A549 (cell line): ENCODE data around the gene RGS14. TPM values are rescaled to one million over a fixed set of nuclear protein-coding genes. Genes with fewer than 3 reads are reported as not detected.

ENCODE experiments used
- ATAC-seq, 2 experiments: fragments of 200-7000 bp in 1 of 2; fragments of >200 bp in 1 of 2; cut with Nextera tagmentation in 1 of 2; cut with Tn5 transposase in 1 of 2; 3 replicates each; pipeline versions ENCODE4 v1.8.0 to v1.9.1; 2018 to 2020; ENCODE audit warnings: mild to moderate bottlenecking in 1 of 2, moderate library complexity in 1 of 2
- CTCF ChIA-PET: fragments of 300-600 bp; sonication (Branson Sonifier 250); formaldehyde crosslinking; extraction: SDS; loops from one replicate; lab custom pipeline; 2021; ENCODE audit warnings: antibody characterized with exemption, inconsistent platforms; lab: Yijun Ruan, JAX
- POLR2A ChIA-PET: fragments of 350-600 bp; formaldehyde crosslinking; extraction: SDS; loops from one replicate; lab custom pipeline; 2021; ENCODE audit warnings: antibody characterized with exemption, inconsistent platforms; lab: Yijun Ruan, JAX
- DNase-seq, 2 experiments: peaks; one replicate each; pipeline versions ENCODE4 v3.0.0 to v3.0.0-alpha.2; 2011 to 2016; ENCODE audit warnings: low read depth in 1 of 2, low spot score in 1 of 2
- FAIRE-seq: peaks from 2 replicates; lab custom pipeline; 2011; peaks lifted over from hg19 to GRCh38; lab: Jason Lieb, UNC
- H3K27ac ChIP-seq, 2 experiments: fragments of >200 bp; sonication (Bioruptor Twin); formaldehyde crosslinking; 3 replicates each; pipeline ENCODE4 v1.5.1; 2016 to 2017
- H3K4me1 ChIP-seq: fragments of >200 bp; sonication (Bioruptor Twin); formaldehyde crosslinking; 3 replicates; pipeline ENCODE4 v1.6.1; 2016
- H3K4me2 ChIP-seq: fragments of >200 bp; sonication (Bioruptor Twin); formaldehyde crosslinking; 3 replicates; pipeline ENCODE4 v1.6.1; 2016
- H3K4me3 ChIP-seq: fragments of >200 bp; sonication (Bioruptor Twin); formaldehyde crosslinking; 3 replicates; pipeline ENCODE4 v1.5.1; 2016
- H3K9me3 ChIP-seq: fragments of >200 bp; sonication (Bioruptor Twin); formaldehyde crosslinking; 3 replicates; pipeline ENCODE4 v1.6.1; 2016
- CHD4 ChIP-seq: fragments of 200-600 bp; sonication (generic); IDR thresholded peaks from 2 replicates; pipeline ENCODE4 v1.6.1; 2016; ENCODE audit warnings: antibody characterized with exemption, mild to moderate bottlenecking, borderline replicate concordance
- EHMT2 ChIP-seq: fragments of 200-600 bp; sonication (generic); IDR thresholded peaks from 2 replicates; pipeline ENCODE4 v1.6.1; 2016; ENCODE audit warnings: antibody characterized with exemption, low read depth, mild to moderate bottlenecking, moderate library complexity
- ESRRA ChIP-seq: fragments of 150-350 bp; IDR thresholded peaks from 2 replicates; pipeline ENCODE4 v1.6.1; 2014; ENCODE audit warnings: mild to moderate bottlenecking, low read length, borderline replicate concordance
- GATA3 ChIP-seq: IDR thresholded peaks from 2 replicates; pipeline ENCODE4 v1.6.1; 2012; ENCODE audit warnings: borderline replicate concordance
- HOXB5 ChIP-seq: fragments of 250-450 bp; sonication (Bioruptor Pico); IDR thresholded peaks from 2 replicates; pipeline ENCODE4 v1.5.0; 2020; ENCODE audit warnings: mild to moderate bottlenecking, moderate library complexity
- MAFK ChIP-seq: fragments of 450-650 bp; IDR thresholded peaks from 2 replicates; pipeline ENCODE4 v1.6.1; 2014; ENCODE audit not compliant: partially characterized antibody
- NFE2L2 ChIP-seq: fragments of 150-350 bp; conservative IDR thresholded peaks from 2 replicates; pipeline ENCODE4 v1.6.1; 2014; ENCODE audit warnings: low read length
- PHF8 ChIP-seq: fragments of 200-600 bp; sonication (generic); IDR thresholded peaks from 2 replicates; pipeline ENCODE4 v1.6.1; 2016; ENCODE audit warnings: low read depth, mild to moderate bottlenecking, antibody characterized with exemption, moderate library complexity, borderline replicate concordance
- RAD21 ChIP-seq, 2 experiments: fragments of >200 bp in 1 of 2; sonication (Bioruptor Twin) in 1 of 2; formaldehyde crosslinking in 1 of 2; IDR thresholded peaks in 1 of 2; conservative IDR thresholded peaks in 1 of 2; 2 replicates in 1 of 2; 3 replicates in 1 of 2; pipeline ENCODE4 v1.6.1; 2012 to 2018; ENCODE audit warnings: inconsistent platforms in 1 of 2
- RARB ChIP-seq: fragments of 250-450 bp; sonication (Bioruptor Pico); IDR thresholded peaks from 2 replicates; pipeline ENCODE4 v1.8.0; 2021; ENCODE audit warnings: mild to moderate bottlenecking, moderate library complexity
- RCOR1 ChIP-seq: fragments of 150-350 bp; IDR thresholded peaks from 2 replicates; pipeline ENCODE4 v1.6.1; 2014; ENCODE audit warnings: antibody characterized with exemption, low read length, low read depth
- RFX5 ChIP-seq: fragments of 450-650 bp; IDR thresholded peaks from 2 replicates; pipeline ENCODE4 v1.7.1; 2014; ENCODE audit warnings: antibody characterized with exemption, mild to moderate bottlenecking, moderate library complexity
- RNF2 ChIP-seq: fragments of 200-600 bp; sonication (generic); IDR thresholded peaks from 2 replicates; pipeline ENCODE4 v1.6.1; 2016; ENCODE audit warnings: low read depth, mild to moderate bottlenecking, antibody characterized with exemption, moderate library complexity, borderline replicate concordance
- TFCP2L1 ChIP-seq: fragments of 250-450 bp; sonication (Bioruptor Pico); IDR thresholded peaks from 2 replicates; pipeline ENCODE4 v1.5.0; 2021; ENCODE audit warnings: mild to moderate bottlenecking
- ZC3H11A ChIP-seq: fragments of 450-650 bp; IDR thresholded peaks from 2 replicates; pipeline ENCODE4 v1.6.1; 2014; ENCODE audit warnings: antibody characterized with exemption, mild to moderate bottlenecking
- ZNF302 ChIP-seq: fragments of 250-450 bp; sonication (Bioruptor Pico); IDR thresholded peaks from 2 replicates; pipeline ENCODE4 v1.9.0; 2021; ENCODE audit warnings: inconsistent platforms, mild to moderate bottlenecking, moderate library complexity
- WGBS: methylation state at CpG from one replicate; pipeline ENCODE4 v1.1.6; 2017; ENCODE audit errors: missing lambda C conversion rate; 5-methylcytosine and 5-hydroxymethylcytosine counted together
- polyA plus RNA-seq, 4 experiments: library from polyadenylated mRNA; depleted of rRNA in 3 of 4; stranded (reverse); fragments of >200 nt; fragmentation: RNase III in 1 of 4; extraction: RNeasy Plus Mini Kit Qiagen cat#74134 plus additional on column Dnase treatment in 1 of 4; gene quantifications; 2 replicates in 3 of 4; 3 replicates in 1 of 4; pipeline ENCODE4 v1.2.3, GENCODE V29; 2011 to 2017
- TF ChIP-seq, protein P1 (sequence below): fragments of 200-600 bp; sonication (generic); IDR thresholded peaks from 2 replicates; pipeline ENCODE4 v1.6.1; 2016; ENCODE audit warnings: antibody characterized with exemption, mild to moderate bottlenecking, moderate library complexity
- TF ChIP-seq, protein P2 (sequence below): fragments of 150-350 bp; IDR thresholded peaks from 2 replicates; pipeline ENCODE4 v1.6.1; 2014; ENCODE audit warnings: low read depth, mild to moderate bottlenecking, low read length
- TF ChIP-seq, protein P3 (sequence below): fragments of 450-650 bp; IDR thresholded peaks from 2 replicates; pipeline ENCODE4 v1.6.1; 2014; ENCODE audit warnings: antibody characterized with exemption
- TF ChIP-seq, protein P4 (sequence below): fragments of 250-450 bp; sonication (Bioruptor Pico); IDR thresholded peaks from 2 replicates; pipeline ENCODE4 v1.5.0; 2020; ENCODE audit warnings: low read depth, mild to moderate bottlenecking, moderate library complexity
- TF ChIP-seq, protein P5 (sequence below): IDR thresholded peaks from 2 replicates; pipeline ENCODE4 v1.6.1; 2012

RGS14 gene
- polyA plus RNA-seq, 2 of the 4 experiments (the other 2 are of a cell fraction) = 3.9 to 8.4 TPM

DNA sequence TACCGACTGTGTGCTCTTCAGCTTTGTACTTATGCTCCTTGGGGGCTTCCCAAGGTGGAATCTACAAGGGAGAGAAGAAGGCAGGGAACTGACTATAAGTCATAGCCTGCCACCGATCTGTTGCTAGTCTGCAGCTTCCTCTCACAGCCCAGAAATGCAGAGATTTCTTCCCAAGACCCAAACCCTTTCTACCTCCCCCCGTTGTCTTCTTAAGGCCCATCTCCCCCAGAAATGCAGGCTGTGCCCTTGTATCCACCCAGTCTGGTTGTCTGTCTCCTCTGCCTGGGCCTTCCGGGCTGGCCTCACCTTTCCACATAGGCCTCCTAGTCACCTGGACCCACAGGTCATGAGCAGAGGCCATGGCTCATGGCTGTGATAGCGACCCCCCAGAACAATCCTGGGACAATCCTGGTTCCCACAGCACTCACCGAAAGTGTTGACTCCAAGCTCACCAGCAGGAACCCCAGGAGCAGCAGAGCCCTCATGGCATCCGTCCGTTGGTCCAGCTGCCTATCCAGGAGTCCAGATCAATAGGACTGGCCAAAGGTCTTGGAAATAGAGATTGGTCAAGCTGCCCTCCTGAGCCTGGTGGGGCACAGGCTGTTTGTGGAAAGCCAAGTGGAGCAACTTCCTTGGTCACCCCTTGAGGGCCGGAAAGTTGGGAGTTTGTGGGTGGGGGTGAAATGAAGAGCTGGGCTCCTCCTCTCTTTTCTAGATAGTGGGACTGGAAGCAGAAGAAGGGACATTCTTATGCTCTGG lies 51.5 kb downstream of the RGS14 start, which contains the start of gene F12:
F12 (minus strand) TSS at position 522 of the 759 bp plus-strand sequence; CDS start at position 485, 37 bp downstream.
- no peak for FAIRE-seq
- POLR2A ChIA-PET = interaction anchor here (1.4 kb wide), 1 partner anchor 17 kb away, joined by 13 read pairs; the partner anchor contains the start of gene GRK6
- WGBS = 73% methylated on average over 9 of the region's 9 CpGs
- TF ChIP-seq ZC3H11A (no peak), MAFK (no peak), RCOR1 (no peak), RNF2 (no peak), TFCP2L1 (CRISPR knock-in tag) (no peak), NFE2L2 (no peak), ESRRA (no peak), CHD4 (no peak), RFX5 (no peak), RAD21 (conservative IDR thresholded peaks at IDR 0.05 in 1 of 2, IDR thresholded peaks at IDR 0.05 in 1 of 2) (no peak)
- TF ChIP-seq, protein P1, sequence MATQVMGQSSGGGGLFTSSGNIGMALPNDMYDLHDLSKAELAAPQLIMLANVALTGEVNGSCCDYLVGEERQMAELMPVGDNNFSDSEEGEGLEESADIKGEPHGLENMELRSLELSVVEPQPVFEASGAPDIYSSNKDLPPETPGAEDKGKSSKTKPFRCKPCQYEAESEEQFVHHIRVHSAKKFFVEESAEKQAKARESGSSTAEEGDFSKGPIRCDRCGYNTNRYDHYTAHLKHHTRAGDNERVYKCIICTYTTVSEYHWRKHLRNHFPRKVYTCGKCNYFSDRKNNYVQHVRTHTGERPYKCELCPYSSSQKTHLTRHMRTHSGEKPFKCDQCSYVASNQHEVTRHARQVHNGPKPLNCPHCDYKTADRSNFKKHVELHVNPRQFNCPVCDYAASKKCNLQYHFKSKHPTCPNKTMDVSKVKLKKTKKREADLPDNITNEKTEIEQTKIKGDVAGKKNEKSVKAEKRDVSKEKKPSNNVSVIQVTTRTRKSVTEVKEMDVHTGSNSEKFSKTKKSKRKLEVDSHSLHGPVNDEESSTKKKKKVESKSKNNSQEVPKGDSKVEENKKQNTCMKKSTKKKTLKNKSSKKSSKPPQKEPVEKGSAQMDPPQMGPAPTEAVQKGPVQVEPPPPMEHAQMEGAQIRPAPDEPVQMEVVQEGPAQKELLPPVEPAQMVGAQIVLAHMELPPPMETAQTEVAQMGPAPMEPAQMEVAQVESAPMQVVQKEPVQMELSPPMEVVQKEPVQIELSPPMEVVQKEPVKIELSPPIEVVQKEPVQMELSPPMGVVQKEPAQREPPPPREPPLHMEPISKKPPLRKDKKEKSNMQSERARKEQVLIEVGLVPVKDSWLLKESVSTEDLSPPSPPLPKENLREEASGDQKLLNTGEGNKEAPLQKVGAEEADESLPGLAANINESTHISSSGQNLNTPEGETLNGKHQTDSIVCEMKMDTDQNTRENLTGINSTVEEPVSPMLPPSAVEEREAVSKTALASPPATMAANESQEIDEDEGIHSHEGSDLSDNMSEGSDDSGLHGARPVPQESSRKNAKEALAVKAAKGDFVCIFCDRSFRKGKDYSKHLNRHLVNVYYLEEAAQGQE = no peak
- Histone ChIP-seq H3K9me3 (no peaks in the 10 kb centered on the region), H3K4me2 (no peak within 1 kb of the TSS), H3K4me1 (peaks cover 6% of the 10 kb centered on the region; the same call in 2 of the 3 replicates), H3K27ac (no peak within 1 kb of the TSS), H3K4me3 (no peak within 1 kb of the TSS)
- CTCF ChIA-PET = interaction anchor here (0.7 to 43.1 kb wide), 7 partner anchors 14 to 296 kb away, joined by 3 to 1107 read pairs (median 3); partner anchors contain the start of genes PRR7 and SLC34A1
- no peak for DNase-seq
- no peak for ATAC-seq

DNA sequence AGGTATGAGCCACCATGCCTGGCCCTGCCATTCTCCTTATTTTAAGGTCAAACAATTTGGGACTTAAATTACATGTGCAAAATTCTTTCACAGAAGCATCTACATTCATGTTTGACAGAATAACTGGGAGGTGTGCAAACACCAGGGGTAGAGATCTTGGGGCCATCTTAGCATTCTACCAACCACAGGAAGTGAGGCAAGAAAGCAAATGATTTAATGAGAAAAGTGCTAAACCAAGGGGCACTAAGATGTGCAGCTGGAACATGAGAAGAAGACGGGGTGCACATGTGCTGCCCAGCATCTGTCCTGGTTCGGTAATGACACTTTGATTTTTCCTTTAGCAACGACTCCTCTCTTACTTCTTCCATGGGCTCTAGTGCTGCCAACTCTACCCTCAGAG lies 52.9 kb downstream of the RGS14 start:
- DNase-seq (no peak), FAIRE-seq (no peak), ATAC-seq (no peak)
- CTCF ChIA-PET = interaction anchor here (0.9 to 43.1 kb wide), 5 partner anchors 8 to 38 kb away, joined by 3 to 1107 read pairs (median 4); partner anchors contain the start of genes PRR7 and SLC34A1
- no peak overlapping the region for H3K4me2 ChIP-seq
- no peak overlapping the region for H3K27ac ChIP-seq
- POLR2A ChIA-PET = no interaction called here
- H3K4me3 ChIP-seq = no peak overlapping the region
- no peaks in the 10 kb centered on the region for H3K4me1 ChIP-seq
- WGBS = 70% methylated on average over 3 of the region's 3 CpGs
- no peaks in the 10 kb centered on the region for H3K9me3 ChIP-seq
- no peak for TF ChIP-seq EHMT2
- TF ChIP-seq TFCP2L1 (CRISPR knock-in tag) = no peak
- TF ChIP-seq, protein P1 = no peak
- no peak for TF ChIP-seq ZC3H11A
- TF ChIP-seq RARB (CRISPR knock-in tag) = no peak
- TF ChIP-seq, protein P2, sequence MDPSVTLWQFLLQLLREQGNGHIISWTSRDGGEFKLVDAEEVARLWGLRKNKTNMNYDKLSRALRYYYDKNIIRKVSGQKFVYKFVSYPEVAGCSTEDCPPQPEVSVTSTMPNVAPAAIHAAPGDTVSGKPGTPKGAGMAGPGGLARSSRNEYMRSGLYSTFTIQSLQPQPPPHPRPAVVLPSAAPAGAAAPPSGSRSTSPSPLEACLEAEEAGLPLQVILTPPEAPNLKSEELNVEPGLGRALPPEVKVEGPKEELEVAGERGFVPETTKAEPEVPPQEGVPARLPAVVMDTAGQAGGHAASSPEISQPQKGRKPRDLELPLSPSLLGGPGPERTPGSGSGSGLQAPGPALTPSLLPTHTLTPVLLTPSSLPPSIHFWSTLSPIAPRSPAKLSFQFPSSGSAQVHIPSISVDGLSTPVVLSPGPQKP = no peak
- no peak for TF ChIP-seq PHF8
- TF ChIP-seq, protein P3, sequence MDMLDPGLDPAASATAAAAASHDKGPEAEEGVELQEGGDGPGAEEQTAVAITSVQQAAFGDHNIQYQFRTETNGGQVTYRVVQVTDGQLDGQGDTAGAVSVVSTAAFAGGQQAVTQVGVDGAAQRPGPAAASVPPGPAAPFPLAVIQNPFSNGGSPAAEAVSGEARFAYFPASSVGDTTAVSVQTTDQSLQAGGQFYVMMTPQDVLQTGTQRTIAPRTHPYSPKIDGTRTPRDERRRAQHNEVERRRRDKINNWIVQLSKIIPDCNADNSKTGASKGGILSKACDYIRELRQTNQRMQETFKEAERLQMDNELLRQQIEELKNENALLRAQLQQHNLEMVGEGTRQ = no peak
- TF ChIP-seq RCOR1 = no peak
- no peak for TF ChIP-seq HOXB5 (CRISPR knock-in tag)
- TF ChIP-seq, protein P4, sequence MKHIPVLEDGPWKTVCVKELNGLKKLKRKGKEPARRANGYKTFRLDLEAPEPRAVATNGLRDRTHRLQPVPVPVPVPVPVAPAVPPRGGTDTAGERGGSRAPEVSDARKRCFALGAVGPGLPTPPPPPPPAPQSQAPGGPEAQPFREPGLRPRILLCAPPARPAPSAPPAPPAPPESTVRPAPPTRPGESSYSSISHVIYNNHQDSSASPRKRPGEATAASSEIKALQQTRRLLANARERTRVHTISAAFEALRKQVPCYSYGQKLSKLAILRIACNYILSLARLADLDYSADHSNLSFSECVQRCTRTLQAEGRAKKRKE (CRISPR knock-in tag) = no peak
- TF ChIP-seq ZNF302 (CRISPR knock-in tag) = no peak
- TF ChIP-seq, protein P5, sequence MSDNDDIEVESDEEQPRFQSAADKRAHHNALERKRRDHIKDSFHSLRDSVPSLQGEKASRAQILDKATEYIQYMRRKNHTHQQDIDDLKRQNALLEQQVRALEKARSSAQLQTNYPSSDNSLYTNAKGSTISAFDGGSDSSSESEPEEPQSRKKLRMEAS = no peak
- no peak for TF ChIP-seq GATA3
